ENCODE measurements around the gene NNAT.

NNAT gene

DNA sequence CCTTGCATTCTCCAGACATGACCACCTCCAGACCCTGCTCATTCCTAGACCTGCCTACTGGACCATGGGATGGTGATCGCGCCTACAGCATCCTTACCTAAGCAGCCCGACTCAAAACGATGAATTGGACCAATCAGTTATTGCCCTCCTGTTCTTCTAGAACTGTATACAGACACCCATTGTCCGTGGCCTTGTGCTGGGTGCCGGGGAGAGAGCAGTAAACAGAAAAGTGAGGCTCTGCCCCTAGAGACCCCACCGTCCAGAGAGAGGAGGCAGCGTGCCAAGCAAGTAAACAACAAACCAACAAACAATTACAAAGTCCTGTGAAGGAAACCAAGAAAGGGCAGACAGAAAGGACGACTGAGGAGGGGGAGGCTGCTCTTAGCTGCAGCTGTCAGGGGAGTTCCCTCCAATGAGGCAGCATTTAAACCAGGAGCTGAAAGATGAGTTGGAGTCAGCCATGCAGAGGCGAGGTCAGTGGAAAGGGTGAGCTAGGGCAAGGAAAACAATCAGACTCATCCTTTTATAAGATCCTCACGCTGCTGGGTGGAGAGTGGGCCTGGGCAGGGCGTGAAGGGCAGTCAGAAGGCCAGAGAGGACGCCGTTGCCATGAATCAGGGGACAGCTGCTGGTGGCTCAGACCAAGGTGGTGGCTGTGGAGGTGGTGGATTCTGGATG, 44.2 kb downstream of the NNAT start:
- TF ChIP-seq, protein P1, sequence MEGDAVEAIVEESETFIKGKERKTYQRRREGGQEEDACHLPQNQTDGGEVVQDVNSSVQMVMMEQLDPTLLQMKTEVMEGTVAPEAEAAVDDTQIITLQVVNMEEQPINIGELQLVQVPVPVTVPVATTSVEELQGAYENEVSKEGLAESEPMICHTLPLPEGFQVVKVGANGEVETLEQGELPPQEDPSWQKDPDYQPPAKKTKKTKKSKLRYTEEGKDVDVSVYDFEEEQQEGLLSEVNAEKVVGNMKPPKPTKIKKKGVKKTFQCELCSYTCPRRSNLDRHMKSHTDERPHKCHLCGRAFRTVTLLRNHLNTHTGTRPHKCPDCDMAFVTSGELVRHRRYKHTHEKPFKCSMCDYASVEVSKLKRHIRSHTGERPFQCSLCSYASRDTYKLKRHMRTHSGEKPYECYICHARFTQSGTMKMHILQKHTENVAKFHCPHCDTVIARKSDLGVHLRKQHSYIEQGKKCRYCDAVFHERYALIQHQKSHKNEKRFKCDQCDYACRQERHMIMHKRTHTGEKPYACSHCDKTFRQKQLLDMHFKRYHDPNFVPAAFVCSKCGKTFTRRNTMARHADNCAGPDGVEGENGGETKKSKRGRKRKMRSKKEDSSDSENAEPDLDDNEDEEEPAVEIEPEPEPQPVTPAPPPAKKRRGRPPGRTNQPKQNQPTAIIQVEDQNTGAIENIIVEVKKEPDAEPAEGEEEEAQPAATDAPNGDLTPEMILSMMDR (IDR thresholded peaks at IDR 0.05): no peak
- TF ChIP-seq ZFX (IDR thresholded peaks at IDR 0.05; ENCODE audit: borderline replicate concordance): no peak
- H3K27ac ChIP-seq: no peak overlapping the region

DNA sequence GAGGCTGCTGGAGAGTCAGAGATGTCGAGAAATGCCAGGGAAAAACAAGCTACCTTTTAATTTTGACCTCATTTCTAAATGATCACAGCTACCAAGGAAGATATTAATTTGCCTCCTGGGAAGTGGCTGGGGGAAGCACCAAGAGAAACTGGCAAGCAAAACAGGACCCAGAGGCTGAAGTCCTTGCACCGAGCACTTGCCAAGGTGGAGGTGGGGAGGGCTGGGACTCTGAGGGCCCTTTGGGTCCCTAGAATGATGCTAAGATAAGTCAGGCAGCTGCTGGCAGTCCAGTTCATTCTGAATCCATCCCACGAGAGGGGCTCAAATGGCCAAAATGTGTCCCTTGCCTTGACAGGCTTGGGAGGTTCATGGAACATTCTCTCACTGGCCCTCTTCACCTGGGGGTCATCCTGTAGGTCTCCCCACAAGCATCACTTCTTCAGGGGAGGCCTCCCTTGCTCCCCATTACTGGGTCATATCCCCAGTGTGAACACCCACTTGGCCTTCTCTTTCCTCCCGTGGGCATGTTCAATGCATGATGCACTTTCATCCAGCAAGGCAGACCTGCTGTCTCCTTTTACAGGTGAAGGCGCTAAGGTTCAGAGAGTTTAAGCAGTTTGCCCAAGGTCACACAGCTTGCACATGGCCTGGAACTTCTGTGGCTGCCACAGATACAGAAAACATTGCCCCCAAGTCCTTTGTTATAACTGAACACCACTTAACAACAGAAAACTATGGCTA, 45.7 kb downstream of the NNAT start:
- TF ChIP-seq ZFX (IDR thresholded peaks at IDR 0.05; ENCODE audit: borderline replicate concordance): no peak
- TF ChIP-seq, protein P1 (IDR thresholded peaks at IDR 0.05): no peak
- no peak overlapping the region for H3K27ac ChIP-seq

DNA sequence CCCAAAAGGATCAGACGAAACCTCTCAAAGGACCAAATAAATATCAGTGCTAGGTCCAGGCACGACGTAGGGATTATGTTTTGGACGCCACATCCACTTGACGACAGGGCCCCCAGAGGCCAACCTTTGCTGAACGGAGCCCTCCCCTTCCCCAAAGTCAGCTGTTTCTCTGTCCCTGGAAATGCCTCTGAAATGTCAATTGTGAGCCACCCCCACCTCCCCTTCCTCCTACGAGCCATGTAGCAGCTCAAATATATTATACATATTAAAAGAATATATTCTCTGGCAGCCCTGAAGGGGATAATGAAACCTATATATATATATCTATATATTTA, 46.2 kb downstream of the NNAT start:
- H3K27ac ChIP-seq: no peak overlapping the region
- no peak for TF ChIP-seq ZFX (IDR thresholded peaks at IDR 0.05; ENCODE audit: borderline replicate concordance)
- TF ChIP-seq, protein P1 (IDR thresholded peaks at IDR 0.05): no peak

DNA sequence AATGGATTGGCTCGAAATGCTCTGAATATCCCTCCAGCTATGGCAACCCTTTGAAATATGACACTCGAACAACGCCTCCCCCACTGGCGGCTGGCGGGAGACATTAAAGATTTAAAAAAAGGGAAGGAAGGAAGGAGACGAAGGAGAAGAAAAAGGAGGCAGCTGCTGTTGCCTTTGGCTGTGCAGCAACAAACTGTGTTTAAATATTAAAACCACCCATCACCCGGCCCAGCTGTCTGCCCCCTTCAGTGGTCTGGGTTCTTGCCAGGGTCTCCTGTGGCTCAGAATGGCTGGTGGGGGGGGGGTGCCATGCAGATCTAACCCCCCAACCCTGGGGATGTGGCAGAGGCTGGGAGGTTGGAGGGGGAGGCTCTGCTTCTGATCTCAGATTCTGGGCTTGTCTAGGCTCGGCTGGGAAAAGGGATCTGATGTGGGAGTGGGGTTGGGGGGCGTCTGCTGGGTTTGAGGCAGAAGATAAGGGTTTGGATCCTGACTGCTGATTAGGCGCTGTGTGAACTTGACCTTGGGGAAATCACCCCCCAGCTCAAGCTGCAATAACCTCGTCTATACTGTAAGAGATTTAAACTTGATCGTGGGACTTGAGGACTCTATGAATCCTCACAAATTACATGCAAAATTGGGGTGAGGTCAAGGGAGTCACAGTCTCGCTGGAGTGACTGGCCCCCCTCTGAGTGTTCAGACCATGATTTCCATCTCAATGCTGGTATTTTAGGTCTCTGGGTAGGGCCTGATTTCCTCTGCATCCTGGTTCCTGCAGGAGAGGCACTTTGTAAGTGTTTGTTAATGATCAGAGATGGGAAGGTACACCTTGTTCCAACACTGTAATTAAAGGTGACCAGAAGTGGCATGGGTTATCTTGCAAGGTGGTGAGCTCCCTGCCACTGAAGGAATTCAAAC, 46.9 kb downstream of the NNAT start:
- no peak for TF ChIP-seq ZFX (IDR thresholded peaks at IDR 0.05; ENCODE audit: borderline replicate concordance)
- TF ChIP-seq, protein P1 (IDR thresholded peaks at IDR 0.05): no peak
- no peak overlapping the region for H3K27ac ChIP-seq

DNA sequence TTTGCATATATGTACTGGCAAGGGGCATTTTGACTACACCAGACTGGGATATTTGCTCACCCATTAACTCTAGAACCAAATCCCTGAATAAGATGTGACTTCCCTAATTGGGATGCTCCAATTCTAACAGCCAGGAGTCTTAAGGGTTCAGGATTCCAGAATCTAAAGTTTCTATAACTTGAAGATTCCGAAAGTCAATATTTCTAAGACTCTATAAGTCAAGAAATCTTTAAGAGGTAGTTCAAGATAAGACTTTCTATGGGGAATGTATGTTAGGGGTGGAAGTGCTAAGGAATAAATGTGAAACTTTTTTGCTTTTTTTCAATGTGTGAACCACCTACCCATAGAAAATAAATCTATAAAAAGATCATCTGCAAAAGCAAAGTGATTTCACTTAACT, 49.4 kb downstream of the NNAT start:
- no peak overlapping the region for H3K27ac ChIP-seq
- no peak for TF ChIP-seq ZFX (IDR thresholded peaks at IDR 0.05; ENCODE audit: borderline replicate concordance)
- TF ChIP-seq, protein P1 (IDR thresholded peaks at IDR 0.05): no peak

DNA sequence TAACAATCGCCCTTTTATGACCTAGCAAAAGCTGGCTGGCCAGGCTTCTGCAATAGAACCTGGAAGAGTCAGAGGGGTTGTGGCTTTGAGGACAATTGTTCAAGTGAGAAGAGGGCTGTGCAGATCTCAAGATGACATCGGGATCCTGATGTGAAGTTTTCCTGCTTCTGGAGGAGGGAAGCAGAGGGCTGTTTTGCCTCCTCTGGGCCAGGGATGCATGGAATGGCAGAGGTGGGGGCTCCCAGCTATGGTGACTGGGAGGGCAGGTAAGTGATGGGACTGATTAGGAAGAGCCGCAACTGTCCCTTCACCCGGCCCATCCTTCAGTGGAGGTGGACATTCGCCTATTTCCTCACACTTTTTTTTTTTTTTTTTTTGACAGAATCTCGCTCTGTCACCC, 50.0 kb downstream of the NNAT start:
- no peak for TF ChIP-seq ZFX (IDR thresholded peaks at IDR 0.05; ENCODE audit: borderline replicate concordance)
- TF ChIP-seq, protein P1 (IDR thresholded peaks at IDR 0.05): no peak
- H3K27ac ChIP-seq: no peak overlapping the region
